ENCODE results near the gene ZNF592. TPM values are rescaled to one million over a fixed set of nuclear protein-coding genes. Genes with fewer than 3 reads are reported as not detected.

The ZNF592 gene
- total RNA-seq, 1 experiment from 2014 or later: 15.8 TPM

- DNase-seq (ENCODE audit: low read depth): no peak
These were observed 79.9 kb downstream of the ZNF592 start for GRCh38 chr15:84828086-84828908.

- no peak for DNase-seq (ENCODE audit: low read depth)
These were observed 81.0 kb downstream of the ZNF592 start for GRCh38 chr15:84829428-84829827.

GRCh38 chr15:84830036-84830435 lies 81.6 kb downstream of the ZNF592 start:
- DNase-seq (ENCODE audit: low read depth): no peak

GRCh38 chr15:84831028-84831427 lies 82.6 kb downstream of the ZNF592 start:
- DNase-seq (ENCODE audit: low read depth): no peak

- no peak for DNase-seq (ENCODE audit: low read depth)
These were observed 83.2 kb downstream of the ZNF592 start for GRCh38 chr15:84831613-84832012.

- no peak for DNase-seq (ENCODE audit: low read depth)
These were observed 84.2 kb downstream of the ZNF592 start for GRCh38 chr15:84832448-84833040.

GRCh38 chr15:84833447-84834228 lies 85.2 kb downstream of the ZNF592 start:
- peak; percentile 48 for DNase-seq (ENCODE audit: low read depth)

- no peak for DNase-seq (ENCODE audit: low read depth)
These were observed 86.0 kb downstream of the ZNF592 start for GRCh38 chr15:84834229-84834955.

GRCh38 chr15:84834969-84835368 lies 86.6 kb downstream of the ZNF592 start:
- DNase-seq (ENCODE audit: low read depth): no peak

- DNase-seq (ENCODE audit: low read depth): no peak
These were observed 87.4 kb downstream of the ZNF592 start for GRCh38 chr15:84835661-84836337.

- no peak for DNase-seq (ENCODE audit: low read depth)
These were observed 88.5 kb downstream of the ZNF592 start for GRCh38 chr15:84836844-84837243.

GRCh38 chr15:84839714-84840113 lies 91.3 kb downstream of the ZNF592 start:
- no peak for DNase-seq (ENCODE audit: low read depth)

GRCh38 chr15:84840255-84840654 lies 91.9 kb downstream of the ZNF592 start:
- no peak for DNase-seq (ENCODE audit: low read depth)

- DNase-seq (ENCODE audit: low read depth): peak; percentile 44
These were observed 92.5 kb downstream of the ZNF592 start for GRCh38 chr15:84840741-84841429.

- DNase-seq (ENCODE audit: low read depth): no peak
These were observed 94.4 kb downstream of the ZNF592 start for GRCh38 chr15:84842781-84843180.

- DNase-seq (ENCODE audit: low read depth): no peak
These were observed 96.6 kb downstream of the ZNF592 start for GRCh38 chr15:84844964-84845363.

- DNase-seq (ENCODE audit: low read depth): peak; percentile 55
These were observed 97.2 kb downstream of the ZNF592 start for GRCh38 chr15:84845631-84846030.

GRCh38 chr15:84846269-84846668 lies 97.9 kb downstream of the ZNF592 start:
- DNase-seq (ENCODE audit: low read depth): no peak

- DNase-seq (ENCODE audit: low read depth): no peak
These were observed 99.0 kb downstream of the ZNF592 start for GRCh38 chr15:84847382-84847781.

- no peak for DNase-seq (ENCODE audit: low read depth)
These were observed 103.8 kb downstream of the ZNF592 start for GRCh38 chr15:84852212-84852611.

Data from HT1080 (cell line).